ENCODE measurements around the gene KLHL7.
A peak's percentile ranks its signal among the peaks of the same experiment; 100 is the strongest.

DNA sequence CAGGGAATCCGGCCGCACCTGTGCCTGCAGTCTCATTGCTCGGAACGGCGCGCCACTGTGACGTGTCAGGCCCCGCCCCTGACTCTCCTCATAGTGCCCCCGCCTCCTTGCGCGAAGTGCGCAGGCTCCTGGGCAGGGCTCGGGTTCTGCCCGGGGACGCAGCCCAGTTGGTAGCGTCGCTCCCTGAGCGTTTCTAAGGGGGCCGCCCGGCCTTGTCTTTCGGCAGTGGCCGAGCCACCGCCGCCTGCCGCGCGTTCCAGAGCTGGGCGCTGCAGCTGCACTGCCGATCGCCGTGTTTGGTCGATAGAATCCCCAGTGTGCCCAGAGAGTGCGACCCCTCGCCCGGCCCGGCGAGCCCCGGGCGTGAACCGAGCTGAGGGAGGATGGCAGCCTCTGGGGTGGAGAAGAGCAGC is at the start of gene KLHL7:
- TF ChIP-seq, protein P1, sequence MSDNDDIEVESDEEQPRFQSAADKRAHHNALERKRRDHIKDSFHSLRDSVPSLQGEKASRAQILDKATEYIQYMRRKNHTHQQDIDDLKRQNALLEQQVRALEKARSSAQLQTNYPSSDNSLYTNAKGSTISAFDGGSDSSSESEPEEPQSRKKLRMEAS (IDR thresholded peaks at IDR 0.05; ENCODE audit: insufficient read depth, insufficient read length) = no peak
- TF ChIP-seq, protein P2, sequence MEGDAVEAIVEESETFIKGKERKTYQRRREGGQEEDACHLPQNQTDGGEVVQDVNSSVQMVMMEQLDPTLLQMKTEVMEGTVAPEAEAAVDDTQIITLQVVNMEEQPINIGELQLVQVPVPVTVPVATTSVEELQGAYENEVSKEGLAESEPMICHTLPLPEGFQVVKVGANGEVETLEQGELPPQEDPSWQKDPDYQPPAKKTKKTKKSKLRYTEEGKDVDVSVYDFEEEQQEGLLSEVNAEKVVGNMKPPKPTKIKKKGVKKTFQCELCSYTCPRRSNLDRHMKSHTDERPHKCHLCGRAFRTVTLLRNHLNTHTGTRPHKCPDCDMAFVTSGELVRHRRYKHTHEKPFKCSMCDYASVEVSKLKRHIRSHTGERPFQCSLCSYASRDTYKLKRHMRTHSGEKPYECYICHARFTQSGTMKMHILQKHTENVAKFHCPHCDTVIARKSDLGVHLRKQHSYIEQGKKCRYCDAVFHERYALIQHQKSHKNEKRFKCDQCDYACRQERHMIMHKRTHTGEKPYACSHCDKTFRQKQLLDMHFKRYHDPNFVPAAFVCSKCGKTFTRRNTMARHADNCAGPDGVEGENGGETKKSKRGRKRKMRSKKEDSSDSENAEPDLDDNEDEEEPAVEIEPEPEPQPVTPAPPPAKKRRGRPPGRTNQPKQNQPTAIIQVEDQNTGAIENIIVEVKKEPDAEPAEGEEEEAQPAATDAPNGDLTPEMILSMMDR (IDR thresholded peaks at IDR 0.05; ENCODE audit: extremely low read depth in 1 of 2, insufficient read depth in 1 of 2, low read depth in 1 of 2, low read length in 2 of 2) = no peak
- TF ChIP-seq GATA2 (IDR thresholded peaks at IDR 0.05; ENCODE audit: insufficient read depth, insufficient read length, low read depth, low read length) (no peak), POLR2A (IDR thresholded peaks at IDR 0.05; ENCODE audit: low read depth, low read length) (peak; percentile 93), EZH2 (IDR thresholded peaks at IDR 0.05; ENCODE audit: borderline replicate concordance, low read depth, low read length, severe bottlenecking) (no peak), FOS (IDR thresholded peaks at IDR 0.05; ENCODE audit: borderline replicate concordance, insufficient read depth, low read length) (no peak), MYC (IDR thresholded peaks at IDR 0.05; ENCODE audit: low read depth, low read length) (no peak), POLR2AphosphoS5 (IDR thresholded peaks at IDR 0.05; ENCODE audit: insufficient read depth, low read depth, low read length) (peak; percentile 89), JUN (IDR thresholded peaks at IDR 0.05; ENCODE audit: borderline replicate concordance, insufficient read depth, insufficient read length, low read depth) (no peak)
